ENCODE measurements around the gene NPFF. TPM values are rescaled to one million over a fixed set of nuclear protein-coding genes. Genes with fewer than 3 reads are reported as not detected.

NPFF gene
- total and polyA plus RNA-seq, 10 of the 15 experiments (the other 5 are each of a cell fraction or from before 2014, with no cell fraction given) = 0.21 to 0.69 (median 0.23) TPM; not detected in 7

GRCh38 chr12:53474819-53475218 is 32.5 kb downstream of the NPFF start:
- no TSS peak for BruUV-seq (replicated peaks)
- Histone ChIP-seq H3K4me1 (ENCODE audit: control insufficient read depth, insufficient read depth, low read length) (0 out of 2 replicates have a peak, but pooled peaks cover 2% of the 10 kb centered on the region), H4K20me1 (ENCODE audit: control insufficient read depth, insufficient read depth) (peaks cover 5% of the 10 kb centered on the region), H3K27ac (ENCODE audit: control insufficient read depth, insufficient read depth) (no peak overlapping the region), H2AFZ (ENCODE audit: control insufficient read depth, low read depth, low read length) (no peak overlapping the region), H3K4me3 (no peak overlapping the region), H3K79me2 (ENCODE audit: control insufficient read depth, insufficient read depth, low read length) (peaks cover 3% of the 10 kb centered on the region; the same call in 1 of the 2 replicates), H3K27me3 (replicated peaks in 1 of 2; ENCODE audit: control insufficient read depth in 2 of 2, insufficient read depth in 2 of 2, low read length in 1 of 2) (no peaks in the 10 kb centered on the region), H3K9ac (ENCODE audit: control insufficient read depth, insufficient read depth, low read length) (no peak overlapping the region), H3K4me2 (ENCODE audit: control insufficient read depth, insufficient read depth) (no peak overlapping the region), H3K36me3 (ENCODE audit: control insufficient read depth in 2 of 2, insufficient read depth in 2 of 2, low read length in 1 of 2) (peaks cover 25 to 54% of the 10 kb centered on the region in 2 experiments), H3K9me3 (replicated peaks; ENCODE audit: control insufficient read depth, insufficient read depth, low read length) (no peaks in the 10 kb centered on the region)
- intact Hi-C loops (cut with micrococcal nuclease; ENCODE audit: unreplicated experiment) (no loop called here), in situ Hi-C loops (cut with MboI) (loop anchor here (10.0 kb wide), 1 partner anchor 450 kb away; no protein-coding TSS in a partner anchor)
- FAIRE-seq = no peak
- ATAC-seq = no peak
- CTCF ChIA-PET = interaction anchor here (0.7 to 4.4 kb wide), 8 partner anchors 14 to 43 kb away, joined by 3 to 30 read pairs (median 10); partner anchors contain the start of gene NPFF
- POLR2A ChIA-PET = interaction anchor here (0.6 to 2.2 kb wide), 10 partner anchors 16 to 296 kb away, joined by 3 to 7 read pairs (median 4); no protein-coding TSS in a partner anchor
- SMC1A ChIA-PET (ENCODE audit: uncharacterized antibody, unreplicated experiment) = interaction anchor here (0.9 to 6.5 kb wide), 5 partner anchors 13 to 122 kb away, joined by 3 to 32 read pairs (median 5); partner anchors contain the start of genes NPFF and TARBP2
- WGBS (ENCODE audit: insufficient coverage, insufficient replicate concordance, low lambda C conversion rate, missing lambda C conversion rate) = 90% methylated on average over 11 of the region's 13 CpGs
- no peak for DNase-seq (ENCODE audit: low read depth, low spot score)
- RAD21 ChIA-PET (ENCODE audit: unreplicated experiment) = interaction anchor here (0.9 to 4.2 kb wide), 4 partner anchors 26 to 122 kb away, joined by 3 to 15 read pairs (median 4); partner anchors contain the start of genes SP1 and TARBP2
- TF ChIP-seq POLR2AphosphoS5 (IDR thresholded peaks at IDR 0.05; ENCODE audit: low read length) (0 out of 2 replicates have a peak, but pooled peaks have one; percentile 47), SMAD1 (IDR thresholded peaks at IDR 0.05; ENCODE audit: low read depth, partially characterized antibody) (no peak), HDGF (IDR thresholded peaks at IDR 0.05) (0 out of 2 replicates have a peak, but pooled peaks have one; percentile 35), BCLAF1 (IDR thresholded peaks at IDR 0.05) (no peak)

Measured in GM12878 (cell line).